Urothelium cell line (cell line): ENCODE results near the gene KCNMA1.

ENCODE experiments used
- DNase-seq: peaks from one replicate; pipeline ENCODE4 v3.0.0; 2011; ENCODE audit warnings: low spot score, mixed read lengths
- FAIRE-seq: peaks from 2 replicates; lab custom pipeline; 2011; peaks lifted over from hg19 to GRCh38; lab: Jason Lieb, UNC

Gene KCNMA1

GRCh38 chr10:76911184-76911583, 726.4 kb downstream of the KCNMA1 start:
- FAIRE-seq (no peak), DNase-seq (no peak)

- FAIRE-seq = no peak
- no peak for DNase-seq
Measured at GRCh38 chr10:76910184-76910962, 727.2 kb downstream of the KCNMA1 start.

- FAIRE-seq = no peak
- no peak for DNase-seq
Measured at GRCh38 chr10:76906256-76906655, 731.4 kb downstream of the KCNMA1 start.

- FAIRE-seq = no peak
- DNase-seq = no peak
Measured at GRCh38 chr10:76905251-76905650, 732.4 kb downstream of the KCNMA1 start.

GRCh38 chr10:76903387-76903945, 734.1 kb downstream of the KCNMA1 start:
- DNase-seq (no peak), FAIRE-seq (no peak)

- FAIRE-seq = no peak
- peak; percentile 52 for DNase-seq
Measured at GRCh38 chr10:76902949-76903348, 734.7 kb downstream of the KCNMA1 start.

GRCh38 chr10:76901701-76902100, 735.9 kb downstream of the KCNMA1 start:
- FAIRE-seq (no peak), DNase-seq (no peak)

- DNase-seq (no peak), FAIRE-seq (no peak)
Measured at GRCh38 chr10:76899490-76899889, 738.1 kb downstream of the KCNMA1 start.

- FAIRE-seq (no peak), DNase-seq (no peak)
Measured at GRCh38 chr10:76892766-76893479, 744.7 kb downstream of the KCNMA1 start.

GRCh38 chr10:76887223-76888010, 750.2 kb downstream of the KCNMA1 start:
- FAIRE-seq = no peak
- no peak for DNase-seq

- DNase-seq = no peak
- no peak for FAIRE-seq
Measured at GRCh38 chr10:76885816-76886215, 751.8 kb downstream of the KCNMA1 start.

GRCh38 chr10:76884673-76885275, 752.8 kb downstream of the KCNMA1 start:
- no peak for FAIRE-seq
- DNase-seq = no peak

- FAIRE-seq (no peak), DNase-seq (no peak)
Measured at GRCh38 chr10:76883596-76883995, 754.0 kb downstream of the KCNMA1 start.

- FAIRE-seq (no peak), DNase-seq (no peak)
Measured at GRCh38 chr10:76882796-76883195, 754.8 kb downstream of the KCNMA1 start.

GRCh38 chr10:76882245-76882644, 755.4 kb downstream of the KCNMA1 start:
- no peak for DNase-seq
- FAIRE-seq = no peak

- FAIRE-seq = no peak
Measured at GRCh38 chr10:76881477-76882220, 756.0 kb downstream of the KCNMA1 start.

GRCh38 chr10:76880931-76881330, 756.7 kb downstream of the KCNMA1 start:
- FAIRE-seq (peak; percentile 65), DNase-seq (no peak)

More at GRCh38 chr10:76881477-76882220, 756.0 kb downstream of the KCNMA1 start:
- no peak for DNase-seq

- no peak for FAIRE-seq
- no peak for DNase-seq
Measured at GRCh38 chr10:76879116-76879913, 758.3 kb downstream of the KCNMA1 start.

GRCh38 chr10:76878514-76878913, 759.1 kb downstream of the KCNMA1 start:
- DNase-seq (no peak), FAIRE-seq (no peak)
